Neural cell (in vitro differentiated cells): ENCODE data around the gene OR2V1.

Experiments
- EP300 ChIP-seq: fragments of 450-650 bp; conservative IDR thresholded peaks from 2 replicates; pipeline ENCODE4 v1.6.1; 2014; ENCODE audit warnings: antibody characterized with exemption, mild to moderate bottlenecking, moderate library complexity; ENCODE audit not compliant: poor library complexity, severe bottlenecking
- POLR2AphosphoS5 ChIP-seq: IDR thresholded peaks from 2 replicates; pipeline ENCODE4 v1.6.1; 2012
- RAD21 ChIP-seq: fragments of 450-650 bp; conservative IDR thresholded peaks from 2 replicates; pipeline ENCODE4 v1.6.1; 2014; ENCODE audit warnings: antibody characterized with exemption, mild to moderate bottlenecking, moderate library complexity
- SMC3 ChIP-seq: fragments of 450-650 bp; conservative IDR thresholded peaks from 2 replicates; pipeline ENCODE4 v1.6.1; 2014; ENCODE audit warnings: antibody characterized with exemption, mild to moderate bottlenecking, moderate library complexity; ENCODE audit not compliant: poor library complexity
- TAF1 ChIP-seq: IDR thresholded peaks from 2 replicates; pipeline ENCODE4 v1.6.1; 2012; ENCODE audit warnings: low read depth
- TF ChIP-seq, protein P1 (sequence below): fragments of 450-650 bp; IDR thresholded peaks from 2 replicates; pipeline ENCODE4 v1.5.1; 2014; ENCODE audit warnings: antibody characterized with exemption, mild to moderate bottlenecking, moderate library complexity; ENCODE audit not compliant: poor library complexity, severe bottlenecking

DNA sequence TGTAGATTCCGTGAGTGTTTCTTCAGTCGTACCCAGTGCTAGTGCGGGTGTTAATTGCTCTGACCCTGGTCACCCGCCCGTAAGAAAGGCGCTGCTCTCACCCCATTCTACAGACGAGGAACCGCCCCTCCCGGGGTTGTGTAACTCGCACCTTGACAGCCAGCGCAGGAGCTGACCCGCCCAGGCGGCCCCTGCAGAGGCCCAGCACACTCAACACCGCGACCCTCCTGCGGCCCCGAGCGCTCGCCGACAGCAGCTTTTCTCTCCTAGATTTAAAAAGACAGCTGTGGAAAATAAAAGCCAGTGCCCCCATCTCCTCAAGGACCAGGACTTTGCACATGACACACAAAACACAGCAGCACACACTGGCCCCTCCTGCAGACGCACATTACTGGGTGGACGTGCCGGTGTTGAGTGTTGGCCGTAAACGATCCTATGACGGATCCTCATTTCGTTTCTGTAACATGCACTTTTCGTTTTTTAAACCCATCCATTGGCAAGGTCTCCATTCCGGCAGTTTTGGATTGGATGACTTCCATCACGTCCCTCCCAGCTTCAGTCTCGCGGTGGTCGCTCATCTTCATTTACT is 39.4 kb upstream of the OR2V1 start:
- no peak for TF ChIP-seq TAF1
- TF ChIP-seq, protein P1, sequence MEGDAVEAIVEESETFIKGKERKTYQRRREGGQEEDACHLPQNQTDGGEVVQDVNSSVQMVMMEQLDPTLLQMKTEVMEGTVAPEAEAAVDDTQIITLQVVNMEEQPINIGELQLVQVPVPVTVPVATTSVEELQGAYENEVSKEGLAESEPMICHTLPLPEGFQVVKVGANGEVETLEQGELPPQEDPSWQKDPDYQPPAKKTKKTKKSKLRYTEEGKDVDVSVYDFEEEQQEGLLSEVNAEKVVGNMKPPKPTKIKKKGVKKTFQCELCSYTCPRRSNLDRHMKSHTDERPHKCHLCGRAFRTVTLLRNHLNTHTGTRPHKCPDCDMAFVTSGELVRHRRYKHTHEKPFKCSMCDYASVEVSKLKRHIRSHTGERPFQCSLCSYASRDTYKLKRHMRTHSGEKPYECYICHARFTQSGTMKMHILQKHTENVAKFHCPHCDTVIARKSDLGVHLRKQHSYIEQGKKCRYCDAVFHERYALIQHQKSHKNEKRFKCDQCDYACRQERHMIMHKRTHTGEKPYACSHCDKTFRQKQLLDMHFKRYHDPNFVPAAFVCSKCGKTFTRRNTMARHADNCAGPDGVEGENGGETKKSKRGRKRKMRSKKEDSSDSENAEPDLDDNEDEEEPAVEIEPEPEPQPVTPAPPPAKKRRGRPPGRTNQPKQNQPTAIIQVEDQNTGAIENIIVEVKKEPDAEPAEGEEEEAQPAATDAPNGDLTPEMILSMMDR: no peak
- no peak for TF ChIP-seq POLR2AphosphoS5
- no peak for TF ChIP-seq EP300
- no peak for TF ChIP-seq SMC3
- no peak for TF ChIP-seq RAD21
